GM21390 (cell line): ENCODE measurements around the gene CARD10.
"Not testable (repeated sequence)": the region's sequence is repeated elsewhere in the genome, so short reads cannot be mapped to it uniquely, and the experiment has no call there.

ENCODE experiments used
- ATAC-seq: cut with Tn5 transposase; IDR thresholded peaks from one replicate; pipeline ENCODE4 v1.9.1; 2021; ENCODE audit not compliant: unreplicated experiment

Gene CARD10

GRCh38 chr22:37471727-37472417 lies 47.3 kb downstream of the CARD10 start:
- ATAC-seq: no peak

GRCh38 chr22:37470087-37470445 lies 49.1 kb downstream of the CARD10 start:
- no peak for ATAC-seq

GRCh38 chr22:37469416-37470086 lies 49.7 kb downstream of the CARD10 start:
- no peak for ATAC-seq

GRCh38 chr22:37468201-37468695 lies 51.0 kb downstream of the CARD10 start:
- ATAC-seq: not testable (repeated sequence)

- ATAC-seq: no peak
Measured at GRCh38 chr22:37467391-37467955, 51.7 kb downstream of the CARD10 start.

GRCh38 chr22:37464181-37464580 lies 55.0 kb downstream of the CARD10 start:
- ATAC-seq: peak; percentile 58

- no peak for ATAC-seq
Measured at GRCh38 chr22:37462983-37463382, 56.2 kb downstream of the CARD10 start.

GRCh38 chr22:37462436-37462835 lies 56.8 kb downstream of the CARD10 start:
- ATAC-seq: no peak

GRCh38 chr22:37461961-37462360 lies 57.3 kb downstream of the CARD10 start:
- no peak for ATAC-seq

GRCh38 chr22:37460684-37461083 lies 58.5 kb downstream of the CARD10 start:
- ATAC-seq: no peak

- ATAC-seq: no peak
Measured at GRCh38 chr22:37459206-37459605, 60.0 kb downstream of the CARD10 start.

- no peak for ATAC-seq
Measured at GRCh38 chr22:37457093-37457893, 61.9 kb downstream of the CARD10 start.

GRCh38 chr22:37456346-37456745 lies 62.9 kb downstream of the CARD10 start:
- no peak for ATAC-seq

GRCh38 chr22:37455896-37456295 lies 63.3 kb downstream of the CARD10 start:
- no peak for ATAC-seq

- ATAC-seq: no peak
Measured at GRCh38 chr22:37454857-37455686, 64.1 kb downstream of the CARD10 start.

- no peak for ATAC-seq
Measured at GRCh38 chr22:37453696-37454095, 65.5 kb downstream of the CARD10 start.

GRCh38 chr22:37451218-37451617 lies 68.0 kb downstream of the CARD10 start:
- no peak for ATAC-seq

GRCh38 chr22:37449331-37450001 lies 69.7 kb downstream of the CARD10 start:
- ATAC-seq: no peak

- no peak for ATAC-seq
Measured at GRCh38 chr22:37448516-37449127, 70.6 kb downstream of the CARD10 start.

GRCh38 chr22:37445501-37445900 lies 73.7 kb downstream of the CARD10 start:
- no peak for ATAC-seq
